ENCODE results near the gene ZNF860.
"Not testable (repeated sequence)": the region's sequence is repeated elsewhere in the genome, so short reads cannot be mapped to it uniquely, and the experiment has no call there.

The ZNF860 gene

DNA sequence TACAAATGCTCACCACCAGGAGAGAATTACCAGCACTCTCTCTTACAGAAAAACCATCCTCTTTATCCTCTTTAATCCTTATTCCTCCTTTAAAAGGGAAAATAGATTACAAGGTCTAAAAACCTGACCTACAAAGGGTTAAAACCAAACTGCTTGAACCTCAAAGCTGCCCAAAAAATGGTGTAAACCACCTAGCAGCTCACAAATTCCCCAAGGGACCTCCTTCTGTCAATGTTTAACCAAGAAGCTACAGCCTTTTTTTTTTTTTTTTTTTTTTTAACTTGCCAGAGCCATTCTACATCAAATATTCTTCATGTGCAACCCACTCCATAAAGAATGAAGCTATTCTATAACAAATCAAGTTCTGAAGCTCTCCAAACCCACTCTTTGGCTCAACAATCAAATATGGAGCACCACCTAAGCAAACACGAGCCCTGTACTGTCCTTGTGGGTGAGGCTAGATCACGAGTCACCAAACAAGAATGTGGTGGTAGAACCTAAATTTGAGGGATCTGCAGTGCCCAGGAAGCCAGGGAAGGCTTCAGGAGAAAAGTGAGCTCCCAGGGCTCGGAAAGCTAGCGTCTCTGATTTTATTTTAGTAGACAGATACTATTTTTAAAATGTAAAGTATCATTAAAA is 20.6 kb upstream of the ZNF860 start:
- no peak for DNase-seq

GRCh38 chr3:31962801-31963205 is 18.7 kb upstream of the ZNF860 start:
- DNase-seq, result no peak

DNA sequence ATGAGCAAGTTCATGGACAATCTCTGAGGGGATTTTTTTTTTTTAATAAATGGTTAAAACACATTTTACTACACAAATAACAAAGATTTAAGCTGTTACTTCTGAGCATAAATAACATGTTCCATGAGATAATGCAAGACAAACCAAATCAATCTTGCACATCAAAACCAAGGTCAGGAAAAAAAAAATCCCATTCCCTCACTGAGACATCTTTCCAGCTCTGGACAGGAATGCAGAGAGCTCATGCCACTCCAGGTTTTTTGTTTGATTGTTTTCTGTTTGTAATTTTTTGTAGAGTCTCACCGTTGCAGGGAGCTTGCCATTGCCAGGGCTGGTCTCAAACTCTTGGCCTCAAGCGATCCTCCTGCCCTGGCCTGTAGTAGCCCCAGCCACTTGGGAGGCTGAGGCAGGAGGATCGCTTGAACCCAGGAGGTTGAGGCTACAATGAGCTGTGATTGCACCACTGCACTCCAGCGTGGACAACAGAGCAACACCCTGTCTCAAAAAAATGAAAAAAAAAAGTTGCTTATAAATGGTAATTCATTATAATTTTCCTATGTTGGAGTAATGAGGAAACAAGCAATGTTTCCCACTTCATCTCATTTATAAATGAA is 14.5 kb upstream of the ZNF860 start:
- DNase-seq, result no peak

DNA sequence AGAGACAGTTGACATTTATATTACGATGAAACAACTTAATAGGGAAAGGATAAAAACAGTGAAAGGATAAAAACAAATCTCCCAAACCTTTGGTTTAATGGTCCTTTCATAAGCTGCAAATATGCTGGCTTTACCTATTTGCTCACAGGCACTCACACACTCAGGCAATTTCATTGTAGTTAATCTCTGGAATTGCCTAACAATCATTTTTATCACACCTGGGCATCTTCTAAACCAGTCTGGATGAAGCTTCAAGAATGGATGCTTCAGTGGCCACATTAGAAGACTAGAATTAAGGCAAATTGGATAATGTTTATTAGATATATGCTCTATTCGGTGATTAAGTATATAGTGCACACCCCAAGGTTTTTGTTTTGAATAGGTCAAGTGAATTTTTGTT is 14.0 kb upstream of the ZNF860 start:
- DNase-seq, result no peak

DNA sequence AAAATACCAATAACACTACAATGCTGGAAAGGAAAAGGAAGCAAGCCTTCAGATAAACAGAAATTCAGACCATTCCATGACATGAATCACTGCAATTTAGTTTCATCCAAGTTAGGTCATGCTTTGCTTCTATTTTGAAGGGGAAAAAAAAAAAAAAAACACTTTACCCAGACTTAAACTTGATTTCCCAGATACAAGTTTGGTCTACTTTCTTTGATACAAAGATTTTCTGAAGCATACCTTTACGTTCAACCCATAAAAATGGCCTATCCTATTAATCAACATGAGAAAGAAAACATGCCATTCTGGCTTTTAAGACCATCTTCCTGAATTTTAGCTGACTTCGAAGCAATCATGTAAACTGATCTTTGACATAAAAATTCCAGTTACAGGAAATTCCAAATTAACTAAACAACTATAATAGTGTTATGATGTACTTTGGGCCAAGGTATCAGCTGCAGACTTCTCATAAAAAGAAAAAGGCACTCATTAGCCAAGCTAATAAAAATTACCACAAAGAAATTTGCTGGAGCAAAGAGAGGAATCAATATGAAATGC is 13.1 kb upstream of the ZNF860 start:
- DNase-seq, result no peak

DNA sequence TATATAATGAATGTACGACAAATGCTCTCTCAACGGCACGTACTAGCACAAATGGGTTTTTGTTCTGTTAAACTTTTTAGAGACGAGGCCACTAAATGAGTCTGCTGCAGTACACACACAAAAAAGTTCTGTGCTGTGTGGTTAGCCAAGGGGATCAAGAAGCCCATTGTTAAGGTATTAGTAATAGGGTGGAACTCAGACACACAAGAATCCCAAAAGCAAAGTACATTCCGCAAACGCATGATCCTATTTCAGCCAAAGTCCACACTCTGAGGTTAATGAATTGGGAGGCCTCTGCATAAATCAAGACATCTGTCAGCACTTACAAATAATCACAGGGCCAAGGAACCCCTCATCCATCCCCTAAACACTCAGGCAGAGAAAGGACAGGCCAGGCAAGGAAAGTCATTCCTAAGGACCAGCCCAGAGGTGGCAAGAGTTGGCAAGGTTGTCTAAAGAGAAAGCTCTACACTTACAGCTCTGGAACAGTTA is 12.6 kb upstream of the ZNF860 start:
- no peak for DNase-seq

DNA sequence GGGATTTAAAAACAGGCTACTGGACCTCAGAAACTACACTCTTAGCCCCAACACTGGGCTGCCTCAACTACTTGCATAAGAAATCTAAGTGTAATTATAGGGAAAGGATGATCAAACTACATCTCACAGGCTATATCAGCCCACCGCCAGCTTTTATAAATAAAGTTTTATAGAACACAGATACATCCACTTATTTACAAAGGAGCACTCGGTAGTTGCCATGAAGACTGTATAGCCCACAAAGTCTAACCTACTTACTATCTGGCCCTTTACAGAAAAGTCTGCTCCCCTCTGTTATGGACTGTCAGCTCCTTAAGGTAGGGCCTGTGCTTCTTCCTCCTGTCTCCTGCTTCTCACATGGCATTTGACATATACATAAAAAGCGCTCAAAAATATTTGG is 9.9 kb upstream of the ZNF860 start:
- no peak for DNase-seq

DNA sequence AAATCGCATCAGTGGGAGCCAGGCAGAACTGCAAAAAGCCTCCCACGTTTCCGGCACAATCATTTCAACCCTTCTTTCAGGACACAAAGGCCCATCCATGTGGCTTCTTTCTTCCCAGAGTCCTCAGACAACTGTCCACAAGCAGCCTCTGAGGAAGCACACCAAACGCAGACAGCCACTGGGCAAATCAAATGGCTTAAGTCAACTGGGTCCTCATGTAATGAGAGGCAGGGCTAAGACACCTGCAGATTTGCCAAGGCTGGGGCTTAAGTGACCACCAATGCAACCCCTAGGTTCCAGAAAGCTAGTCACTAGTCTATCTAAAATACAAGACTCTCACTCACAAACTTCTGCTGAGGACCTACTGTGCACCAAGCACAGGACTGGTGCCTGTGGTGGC is 8.5 kb upstream of the ZNF860 start:
- DNase-seq, result no peak

DNA sequence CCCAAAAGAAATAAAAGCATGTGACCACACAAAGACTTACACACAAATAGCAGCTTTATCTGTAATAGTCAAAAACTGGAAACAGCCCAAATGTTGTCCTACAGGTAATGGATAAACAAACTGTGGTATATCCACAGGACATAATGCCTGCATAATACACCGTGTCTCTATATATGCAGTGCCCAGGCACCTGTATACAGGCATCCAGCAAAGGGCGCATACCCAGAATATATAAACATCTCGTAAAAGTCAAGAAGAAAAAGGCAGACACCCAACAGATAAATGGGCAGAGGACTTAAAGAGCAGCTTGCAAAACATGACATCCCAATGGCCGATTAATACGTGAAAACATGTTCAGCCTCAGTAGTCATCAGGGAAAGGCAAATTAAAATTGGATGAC is 7.7 kb upstream of the ZNF860 start:
- DNase-seq, result no peak

DNA sequence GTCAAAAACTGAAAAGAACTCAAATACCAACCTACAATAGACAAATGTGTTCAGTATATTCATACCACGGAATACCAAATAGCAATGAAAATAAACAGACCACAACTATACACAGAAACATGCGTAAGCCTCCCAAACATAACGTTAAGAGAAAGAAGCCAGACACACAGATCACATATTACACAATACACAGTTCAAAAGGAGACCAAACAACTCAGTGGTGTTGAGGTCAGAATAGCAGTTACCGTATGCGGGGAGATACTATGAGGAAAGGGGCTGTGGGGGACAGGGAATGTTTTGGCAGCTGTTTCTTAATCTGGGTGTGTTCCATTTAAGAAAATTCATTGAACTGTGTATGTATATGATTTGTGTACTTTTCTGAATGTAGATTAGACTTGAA is 7.1 kb upstream of the ZNF860 start:
- DNase-seq, result no peak

DNA sequence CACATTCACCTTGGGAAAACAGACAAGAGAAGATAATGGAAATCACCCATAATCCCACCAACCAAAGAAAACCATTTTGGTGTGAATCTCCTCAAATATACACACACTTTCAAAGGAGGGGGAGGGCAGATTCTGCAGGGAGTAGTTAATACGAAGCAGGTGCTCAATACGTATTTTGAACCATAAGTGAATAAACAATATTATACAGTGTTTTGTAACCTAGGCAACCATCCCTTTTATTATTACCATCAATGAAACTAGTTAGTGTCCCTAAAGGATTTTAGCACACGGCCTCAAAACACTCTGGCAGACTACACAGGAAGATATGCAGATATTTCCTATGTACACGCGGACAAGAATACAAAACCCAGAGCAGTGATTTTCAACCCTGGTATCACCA is 6.6 kb upstream of the ZNF860 start:
- no peak for DNase-seq

DNA sequence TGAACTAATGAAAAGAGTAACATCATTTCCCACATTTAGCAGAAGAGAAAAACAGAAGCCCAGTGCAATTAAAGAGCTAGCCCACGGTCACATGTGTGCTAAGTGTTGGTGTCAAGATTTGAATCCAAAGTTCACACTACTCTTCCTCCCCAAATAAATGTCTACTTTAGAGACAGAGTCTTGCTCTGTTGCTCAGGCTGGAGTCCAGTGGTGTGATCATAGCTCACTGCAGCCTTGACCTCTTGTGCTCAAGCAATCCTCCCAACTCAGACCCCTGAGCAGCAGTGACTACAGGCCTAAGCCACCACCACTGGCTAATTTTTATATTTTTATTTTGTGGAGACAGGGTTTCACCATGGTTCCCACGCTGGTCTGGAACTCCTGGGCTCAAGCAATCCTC is 5.2 kb upstream of the ZNF860 start:
- DNase-seq, result no peak

DNA sequence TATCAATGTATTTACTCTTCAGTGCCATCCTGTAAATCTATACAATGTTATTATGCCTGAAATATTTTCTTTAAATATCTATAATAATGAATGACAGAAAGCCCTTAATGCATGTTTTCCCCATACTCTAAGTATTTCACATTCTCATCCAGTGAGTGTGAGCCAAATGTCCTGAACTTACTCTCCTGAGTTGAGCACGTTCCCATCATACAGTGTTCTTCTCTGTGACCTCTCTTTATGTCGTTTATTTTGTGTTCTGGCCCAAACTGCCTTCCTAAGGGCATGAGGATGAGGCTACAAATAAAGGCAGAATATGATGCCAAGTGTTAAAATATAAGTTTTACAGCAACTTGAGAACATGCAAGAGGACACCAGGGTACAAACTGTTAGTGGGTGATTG is 3.8 kb upstream of the ZNF860 start:
- DNase-seq, result no peak

DNA sequence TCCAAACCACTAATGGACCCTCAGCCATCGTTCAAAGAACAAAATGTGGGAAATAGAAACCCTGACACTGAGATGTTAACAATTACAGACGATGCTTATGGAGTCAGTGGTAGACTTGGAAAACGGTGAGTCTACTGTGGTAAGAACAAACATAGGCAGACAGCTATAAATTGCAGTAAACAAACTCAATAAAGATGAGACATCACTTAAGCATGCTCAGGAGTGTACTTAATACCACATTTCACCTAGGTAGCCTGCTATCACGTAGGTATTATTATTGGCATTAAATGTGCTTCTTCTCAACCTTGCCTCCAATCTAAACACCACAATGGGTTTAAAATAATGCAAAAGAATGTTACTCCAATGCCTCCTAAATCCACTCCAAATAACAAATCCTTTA is 3.0 kb upstream of the ZNF860 start:
- no peak for DNase-seq

GRCh38 chr3:31979001-31979697 is 2.4 kb upstream of the ZNF860 start:
- no peak for DNase-seq

- peak in 41 of 56 donors; percentile 1 to 70 (median 37) for DNase-seq
Observed at GRCh38 chr3:31980530-31981205, 882 bp upstream of the ZNF860 start.

DNA sequence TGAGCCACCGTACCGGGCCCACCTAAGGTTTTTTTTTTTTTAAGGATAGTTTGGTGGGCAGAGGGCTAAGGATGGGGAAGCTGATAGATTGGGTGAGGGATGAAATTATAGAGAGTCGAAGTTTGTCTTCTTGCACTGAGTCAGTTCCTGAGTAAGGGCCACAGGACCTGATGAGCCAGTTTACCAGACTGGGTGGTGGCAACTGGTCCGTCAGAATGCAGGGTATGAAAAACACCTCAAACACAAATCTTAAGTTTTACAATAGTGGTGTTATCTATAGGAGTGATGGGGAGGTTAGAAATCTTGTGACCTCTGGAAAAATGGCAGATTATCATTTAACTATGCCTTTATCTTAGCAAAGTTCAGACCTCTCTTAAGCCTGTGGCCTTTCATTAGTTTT is 2.8 kb downstream of the ZNF860 start:
- no peak for DNase-seq

DNA sequence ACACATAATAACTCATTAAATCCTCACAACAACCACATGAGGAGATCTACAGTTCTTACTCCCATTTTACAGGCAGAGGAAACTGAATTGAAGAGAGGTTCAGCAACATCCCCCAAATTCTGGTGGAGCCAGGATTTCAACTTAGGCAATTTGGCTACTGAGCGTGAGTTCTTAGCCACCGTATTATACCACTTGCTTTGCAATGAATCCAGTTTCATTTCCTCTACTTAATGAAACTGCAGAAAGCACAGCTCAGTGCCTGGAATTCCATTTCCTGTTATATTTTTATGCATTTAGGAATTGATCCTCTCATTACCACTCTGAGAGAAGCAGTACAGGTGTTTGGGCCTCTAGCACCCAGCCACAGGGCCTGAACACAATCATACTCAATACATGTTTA is 4.3 kb downstream of the ZNF860 start:
- no peak for DNase-seq

GRCh38 chr3:31988271-31988670 is 6.7 kb downstream of the ZNF860 start:
- no peak for DNase-seq

GRCh38 chr3:31992995-31993394 is 11.4 kb downstream of the ZNF860 start:
- DNase-seq, result not testable (repeated sequence)

GRCh38 chr3:31993843-31994242 is 12.3 kb downstream of the ZNF860 start:
- no peak for DNase-seq

- not testable (repeated sequence) for DNase-seq
Observed at GRCh38 chr3:31995026-31995425, 13.5 kb downstream of the ZNF860 start.

Measured in nucleus accumbens (tissue), 56 donors.